Fibroblast of lung (primary cell): Measurements from ENCODE around the gene NPTX1. TPM values are rescaled to one million over a fixed set of nuclear protein-coding genes. Genes with fewer than 3 reads are reported as not detected.

Experiments used
- DNase-seq, 2 donors: peaks; one replicate each; pipeline versions ENCODE4 v3.0.0 to v3.0.0-alpha.2; 2010; ENCODE audit warnings: low read depth in 2 of 2
- H2AFZ ChIP-seq: 2 replicates; pipeline ENCODE4 v1.5.1; 2012; ENCODE audit warnings: low read length, control low read depth, inconsistent platforms
- H3K27ac ChIP-seq: 2 replicates; pipeline ENCODE4 v1.5.1; 2011; ENCODE audit warnings: low read length, control low read depth; ENCODE audit not compliant: insufficient read depth
- H3K27me3 ChIP-seq: 2 replicates; pipeline ENCODE4 v1.5.1; 2011; ENCODE audit warnings: mild to moderate bottlenecking, low read length; ENCODE audit not compliant: control insufficient read depth, insufficient read depth
- H3K36me3 ChIP-seq: 2 replicates; pipeline ENCODE4 v1.5.1; 2011; ENCODE audit warnings: low read length; ENCODE audit not compliant: control insufficient read depth, insufficient read depth
- H3K4me1 ChIP-seq: 2 replicates; pipeline ENCODE4 v1.5.1; 2011; ENCODE audit warnings: low read length; ENCODE audit not compliant: control insufficient read depth, insufficient read depth; ENCODE audit errors: extremely low read depth
- H3K4me2 ChIP-seq: 2 replicates; pipeline ENCODE4 v1.5.1; 2011; ENCODE audit warnings: low read length, control low read depth; ENCODE audit not compliant: insufficient read depth; ENCODE audit errors: extremely low read depth
- H3K4me3 ChIP-seq, 4 experiments: fragments of 200-600 bp in 1 of 4; sonication (generic) in 1 of 4; replicated peaks in 1 of 4; 2 replicates each; pipeline ENCODE4 v1.5.1; 2011 to 2016; ENCODE audit warnings: low read length in 4 of 4, low read depth in 3 of 4, mild to moderate bottlenecking in 3 of 4, control low read depth in 2 of 4, inconsistent platforms in 1 of 4, mixed read lengths in 1 of 4; ENCODE audit not compliant: insufficient read depth in 1 of 4; ENCODE audit errors: control extremely low read depth in 1 of 4
- H3K79me2 ChIP-seq: 2 replicates; pipeline ENCODE4 v1.5.1; 2012; ENCODE audit warnings: mild to moderate bottlenecking, low read length, inconsistent platforms; ENCODE audit not compliant: control insufficient read depth, insufficient read depth
- H3K9ac ChIP-seq: 2 replicates; pipeline ENCODE4 v1.5.1; 2011; ENCODE audit warnings: mild to moderate bottlenecking, low read length, control low read depth; ENCODE audit not compliant: insufficient read depth
- H3K9me3 ChIP-seq: 2 replicates; pipeline ENCODE4 v1.5.1; 2012; ENCODE audit warnings: low read depth, low read length; ENCODE audit not compliant: control insufficient read depth, insufficient read depth
- H4K20me1 ChIP-seq: 2 replicates; pipeline ENCODE4 v1.5.1; 2011; ENCODE audit warnings: low read length; ENCODE audit not compliant: control insufficient read depth, insufficient read depth; ENCODE audit errors: extremely low read depth
- CTCF ChIP-seq, 2 donors: IDR thresholded peaks in 1 of 2; conservative IDR thresholded peaks in 1 of 2; 1 replicate in 1 of 2; 2 replicates in 1 of 2; pipeline ENCODE4 v1.5.1; 2011 to 2012; ENCODE audit warnings: low read length in 2 of 2, control low read depth in 1 of 2, inconsistent platforms in 1 of 2, low read depth in 1 of 2, mild to moderate bottlenecking in 1 of 2
- EZH2 ChIP-seq: IDR thresholded peaks from 2 replicates; pipeline ENCODE4 v1.5.1; 2012; ENCODE audit warnings: low read length, control low read depth, mild to moderate bottlenecking; ENCODE audit errors: missing control alignments
- polyA plus RNA-seq, 2 donors: library from polyadenylated mRNA; depleted of rRNA in 1 of 2; stranded (reverse) in 1 of 2; unstranded in 1 of 2; fragments of >200 nt; gene quantifications; 2 replicates each; pipeline ENCODE4 v1.2.1, GENCODE V29; 2011 to 2012; ENCODE audit warnings: missing spikeins in 1 of 2
- total RNA-seq: library from RNA; depleted of rRNA; stranded (reverse); fragments of >200 nt; gene quantifications from 2 replicates; pipeline ENCODE4 v1.2.1, GENCODE V29; 2014

NPTX1 gene
- total and polyA plus RNA-seq, 2 donors (not counting 1 experiment from before 2014, with no cell fraction given), result 14.9 to 31.2 TPM

GRCh38 chr17:80465327-80465974 lies 11.0 kb downstream of the NPTX1 start:
- Histone ChIP-seq H3K4me3 (no peak overlapping the region), H3K9ac (no peak overlapping the region), H3K9me3 (no peaks in the 10 kb centered on the region), H4K20me1 (no peaks in the 10 kb centered on the region), H3K27me3 (no peaks in the 10 kb centered on the region), H3K4me1 (no peaks in the 10 kb centered on the region), H3K27ac (no peak overlapping the region), H3K4me2 (no peak overlapping the region), H3K79me2 (no peaks in the 10 kb centered on the region), H2AFZ (no peak overlapping the region), H3K36me3 (peaks cover 2% of the 10 kb centered on the region)
- no peak for DNase-seq
- TF ChIP-seq EZH2, result no peak
- TF ChIP-seq CTCF (conservative IDR thresholded peaks at IDR 0.05 in 1 of 2, IDR thresholded peaks at IDR 0.05 in 1 of 2; ENCODE audit: low read depth in 1 of 2, low read length in 2 of 2), result no peak

GRCh38 chr17:80464486-80464885 lies 11.9 kb downstream of the NPTX1 start:
- Histone ChIP-seq H3K4me3 (no peak overlapping the region), H3K27ac (no peak overlapping the region), H3K4me2 (no peak overlapping the region), H3K79me2 (no peaks in the 10 kb centered on the region), H3K9ac (no peak overlapping the region), H3K27me3 (no peaks in the 10 kb centered on the region), H2AFZ (no peak overlapping the region), H3K9me3 (no peaks in the 10 kb centered on the region), H3K4me1 (no peaks in the 10 kb centered on the region), H3K36me3 (peaks cover under 1% of the 10 kb centered on the region), H4K20me1 (no peaks in the 10 kb centered on the region)
- no peak for TF ChIP-seq CTCF (conservative IDR thresholded peaks at IDR 0.05 in 1 of 2, IDR thresholded peaks at IDR 0.05 in 1 of 2; ENCODE audit: low read depth in 1 of 2, low read length in 2 of 2)
- TF ChIP-seq EZH2, result no peak
- no peak for DNase-seq

GRCh38 chr17:80463784-80464400 lies 12.5 kb downstream of the NPTX1 start:
- TF ChIP-seq EZH2, result no peak
- no peak for TF ChIP-seq CTCF (conservative IDR thresholded peaks at IDR 0.05 in 1 of 2, IDR thresholded peaks at IDR 0.05 in 1 of 2; ENCODE audit: low read depth in 1 of 2, low read length in 2 of 2)
- Histone ChIP-seq H4K20me1 (no peaks in the 10 kb centered on the region), H3K4me2 (no peak overlapping the region), H3K79me2 (no peaks in the 10 kb centered on the region), H3K27me3 (no peaks in the 10 kb centered on the region), H3K27ac (no peak overlapping the region), H3K4me1 (no peaks in the 10 kb centered on the region), H3K9me3 (no peaks in the 10 kb centered on the region), H3K4me3 (no peak overlapping the region), H3K36me3 (no peaks in the 10 kb centered on the region), H3K9ac (no peak overlapping the region), H2AFZ (no peak overlapping the region)
- DNase-seq, result no peak
